ENCODE data around the gene XPO4.
"Not testable (repeated sequence)": the region's sequence is repeated elsewhere in the genome, so short reads cannot be mapped to it uniquely, and the experiment has no call there.

Gene XPO4

DNA sequence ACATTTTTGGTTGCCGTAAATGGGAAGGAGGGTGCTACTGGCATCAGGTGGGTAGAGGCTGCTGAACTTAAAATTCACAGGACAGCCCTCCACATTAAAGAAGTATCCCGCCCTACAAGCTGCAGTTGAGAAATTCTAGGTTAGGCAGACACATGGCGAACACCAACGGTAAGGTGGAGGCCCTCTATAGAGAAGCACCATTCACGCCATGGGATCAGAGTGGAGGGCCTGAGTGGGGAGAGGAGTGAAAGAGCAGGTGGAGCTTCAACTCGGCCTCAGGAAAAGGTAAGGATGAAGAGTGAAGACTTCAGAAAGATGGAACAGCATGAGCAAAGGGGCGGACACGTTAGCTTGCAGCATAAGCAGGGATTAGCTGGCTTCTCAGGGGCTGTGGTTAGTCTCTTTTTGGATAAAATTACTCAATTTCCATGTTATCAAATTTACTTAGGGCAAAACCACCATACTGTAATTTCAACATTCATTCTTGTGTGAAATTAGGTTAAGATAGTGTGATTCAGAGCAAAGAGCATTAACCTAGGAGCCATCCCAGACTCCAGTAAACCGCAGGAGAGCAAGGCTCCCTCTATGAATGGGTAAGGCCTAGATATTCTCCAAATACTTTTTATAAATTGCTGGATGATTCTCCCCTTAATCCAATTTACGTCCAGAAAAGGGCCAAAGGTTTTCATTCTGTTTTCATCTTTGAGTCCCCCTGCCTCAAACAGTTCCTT lies 130.0 kb downstream of the XPO4 start:
- Mint-ChIP-seq H3K27ac (peak overlapping the region; percentile 98), H3K36me3 (ENCODE audit: low read depth) (peaks cover 82% of the 10 kb centered on the region)
- DNase-seq, result peak; percentile 38

DNA sequence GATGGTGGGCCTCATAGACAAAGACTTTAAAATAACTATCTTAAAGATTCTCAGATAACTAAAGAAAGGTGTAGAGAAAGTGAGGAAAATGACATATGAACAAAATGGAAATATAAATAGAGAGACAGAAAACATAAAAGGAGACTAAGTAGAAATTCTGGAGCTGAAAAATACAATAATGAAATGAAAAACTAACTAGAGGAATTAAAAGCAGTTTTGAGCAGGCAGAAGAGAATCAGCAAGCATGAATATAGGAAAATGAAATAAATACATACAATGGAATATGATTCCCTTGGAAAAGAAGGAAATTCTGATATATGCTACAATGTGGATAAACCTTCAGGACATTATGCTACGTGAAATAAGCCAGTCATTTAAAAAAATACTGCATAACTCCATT lies 132.7 kb downstream of the XPO4 start:
- Mint-ChIP-seq H3K27ac (no peak overlapping the region), H3K4me3 (no peak overlapping the region), H3K27me3 (no peaks in the 10 kb centered on the region), H3K36me3 (ENCODE audit: low read depth) (peaks cover 71% of the 10 kb centered on the region), H3K4me1 (ENCODE audit: low read depth) (peaks cover 42% of the 10 kb centered on the region), H3K9me3 (peaks cover 28% of the 10 kb centered on the region)
- DNase-seq, result no peak

More for the DNA sequence above, 130.0 kb downstream of the XPO4 start:
- Mint-ChIP-seq H3K4me3 (peak overlapping the region; percentile 92), H3K9me3 (peaks cover 23% of the 10 kb centered on the region), H3K27me3 (no peaks in the 10 kb centered on the region), H3K4me1 (ENCODE audit: low read depth) (peaks cover 50% of the 10 kb centered on the region)

DNA sequence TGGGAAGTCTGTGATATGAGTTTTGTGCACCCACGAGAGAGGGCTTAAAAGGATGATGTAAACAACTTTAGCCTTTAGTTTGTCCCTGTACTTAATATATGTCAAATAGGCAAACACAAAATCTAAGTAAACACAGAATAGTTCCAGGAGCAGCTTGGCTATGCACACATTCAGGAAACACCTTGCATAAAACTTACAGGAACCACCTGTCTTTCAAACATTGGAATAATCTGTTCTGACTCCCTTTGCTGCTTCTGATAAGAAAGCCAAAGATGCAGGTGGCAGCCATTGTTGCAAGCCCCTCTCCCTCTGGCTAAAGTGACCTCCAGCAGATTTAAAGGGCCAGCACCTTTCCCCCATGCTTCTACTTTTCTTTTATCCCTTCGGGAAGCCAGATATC lies 133.5 kb downstream of the XPO4 start:
- DNase-seq, result no peak
- H3K4me1 Mint-ChIP-seq (ENCODE audit: low read depth), result peaks cover 37% of the 10 kb centered on the region
- peak overlapping the region; percentile 49 for H3K27ac Mint-ChIP-seq
- H3K27me3 Mint-ChIP-seq, result no peaks in the 10 kb centered on the region
- H3K36me3 Mint-ChIP-seq (ENCODE audit: low read depth), result peaks cover 66% of the 10 kb centered on the region
- no peak overlapping the region for H3K4me3 Mint-ChIP-seq
- H3K9me3 Mint-ChIP-seq, result peaks cover 28% of the 10 kb centered on the region

DNA sequence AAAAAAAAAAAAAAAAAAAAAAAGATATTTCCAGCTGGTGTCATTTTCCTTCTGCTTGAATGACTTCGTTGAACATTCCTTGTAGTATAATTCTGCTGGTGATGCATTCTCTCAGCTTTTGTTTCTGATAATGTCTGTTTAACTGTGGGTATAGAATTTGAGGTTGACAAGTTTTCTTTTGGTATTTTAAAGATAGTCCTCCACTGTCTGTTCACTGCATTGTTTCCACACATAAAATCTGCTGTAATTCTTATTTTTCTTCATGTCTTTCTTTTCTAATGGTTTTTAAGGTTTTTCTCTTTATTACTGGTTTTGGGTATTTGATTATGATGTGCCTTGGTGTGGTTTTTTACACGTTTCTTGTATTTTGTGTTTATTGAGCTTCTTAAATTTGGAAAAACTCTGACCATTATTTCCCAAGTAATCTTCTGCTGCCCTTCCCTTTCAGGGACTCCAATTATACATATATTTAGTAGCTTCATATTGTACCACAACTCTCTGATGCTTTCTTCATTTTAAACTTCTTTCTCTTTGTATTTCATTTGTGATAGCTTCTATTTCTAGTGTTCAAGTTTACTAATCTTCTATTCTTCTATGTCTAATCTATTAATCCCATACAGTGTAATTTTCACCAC lies 135.1 kb downstream of the XPO4 start:
- Mint-ChIP-seq H3K9me3 (peaks cover 28% of the 10 kb centered on the region), H3K4me3 (no peak overlapping the region), H3K36me3 (ENCODE audit: low read depth) (peaks cover 52% of the 10 kb centered on the region), H3K27me3 (no peaks in the 10 kb centered on the region), H3K4me1 (ENCODE audit: low read depth) (peaks cover 29% of the 10 kb centered on the region), H3K27ac (no peak overlapping the region)
- DNase-seq, result no peak

DNA sequence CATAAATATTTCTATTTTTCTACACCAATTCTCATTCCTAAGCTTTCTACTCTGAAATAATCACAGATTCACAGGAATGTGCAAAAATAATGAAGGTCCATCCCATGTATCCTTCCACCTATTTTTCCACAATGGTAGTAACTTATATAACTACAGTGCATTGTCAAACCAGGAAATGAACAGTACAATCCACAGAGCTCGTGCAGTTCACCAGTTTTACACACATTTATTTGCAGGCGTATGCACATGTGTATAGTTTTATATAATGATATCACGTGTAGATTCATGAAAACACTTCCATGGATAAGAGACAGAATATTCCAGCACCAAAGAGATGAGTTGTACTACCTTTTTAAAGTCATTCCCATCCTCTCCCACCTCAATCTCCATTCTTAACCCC lies 141.7 kb downstream of the XPO4 start:
- Mint-ChIP-seq H3K27me3 (no peaks in the 10 kb centered on the region), H3K9me3 (peaks cover 7% of the 10 kb centered on the region)
- DNase-seq, result no peak

DNA sequence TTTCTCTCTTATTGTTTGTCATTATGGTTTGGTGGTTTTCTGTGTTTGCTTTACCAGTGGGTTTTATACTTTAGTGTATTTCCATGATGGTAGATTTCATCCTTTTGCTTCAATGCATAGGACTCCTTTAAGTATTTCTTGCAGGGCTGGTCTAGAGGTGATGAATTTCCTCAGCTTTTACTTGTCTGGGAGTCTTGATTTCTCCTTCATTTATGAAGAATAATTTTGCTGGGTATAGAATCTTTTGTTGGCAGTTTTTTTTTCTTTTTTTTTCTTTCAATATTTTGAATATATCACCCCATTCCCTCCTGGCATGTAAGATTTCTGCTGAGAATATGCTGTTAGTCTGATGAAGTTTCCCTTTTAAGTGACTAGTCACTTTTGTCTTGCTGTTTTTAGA lies 148.5 kb downstream of the XPO4 start:
- DNase-seq, result no peak
- Mint-ChIP-seq H3K4me1 (ENCODE audit: low read depth) (no peaks in the 10 kb centered on the region), H3K27me3 (no peaks in the 10 kb centered on the region), H3K4me3 (no peak overlapping the region), H3K36me3 (ENCODE audit: low read depth) (peaks cover 66% of the 10 kb centered on the region), H3K27ac (no peak overlapping the region), H3K9me3 (peaks cover 40% of the 10 kb centered on the region)

More for the DNA sequence above, 141.7 kb downstream of the XPO4 start:
- Mint-ChIP-seq H3K36me3 (ENCODE audit: low read depth) (peaks cover 24% of the 10 kb centered on the region), H3K27ac (no peak overlapping the region), H3K4me1 (ENCODE audit: low read depth) (no peaks in the 10 kb centered on the region), H3K4me3 (no peak overlapping the region)

DNA sequence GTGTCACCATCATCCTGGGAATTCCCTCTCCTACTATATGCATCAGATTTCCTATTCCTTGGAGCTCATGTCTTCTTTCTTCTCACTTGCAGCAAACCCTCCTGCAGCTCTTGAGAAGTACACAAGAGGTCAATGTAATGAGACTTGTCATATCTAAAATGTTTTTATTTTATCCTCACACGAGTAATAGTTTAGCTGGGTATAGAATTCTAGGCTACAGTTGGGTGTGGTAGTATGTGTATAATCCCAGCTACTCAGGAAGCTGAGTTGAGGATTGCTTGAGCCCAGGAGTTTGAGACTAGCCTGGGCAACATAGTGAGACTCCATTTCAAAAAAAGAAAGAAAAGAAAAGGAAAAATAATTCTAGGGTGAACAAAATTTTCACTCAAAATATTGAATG lies 153.2 kb downstream of the XPO4 start:
- Mint-ChIP-seq H3K9me3 (peaks cover 64% of the 10 kb centered on the region), H3K27ac (no peak overlapping the region), H3K4me1 (ENCODE audit: low read depth) (no peaks in the 10 kb centered on the region), H3K36me3 (ENCODE audit: low read depth) (peaks cover 58% of the 10 kb centered on the region), H3K27me3 (no peaks in the 10 kb centered on the region), H3K4me3 (no peak overlapping the region)
- DNase-seq, result no peak

DNA sequence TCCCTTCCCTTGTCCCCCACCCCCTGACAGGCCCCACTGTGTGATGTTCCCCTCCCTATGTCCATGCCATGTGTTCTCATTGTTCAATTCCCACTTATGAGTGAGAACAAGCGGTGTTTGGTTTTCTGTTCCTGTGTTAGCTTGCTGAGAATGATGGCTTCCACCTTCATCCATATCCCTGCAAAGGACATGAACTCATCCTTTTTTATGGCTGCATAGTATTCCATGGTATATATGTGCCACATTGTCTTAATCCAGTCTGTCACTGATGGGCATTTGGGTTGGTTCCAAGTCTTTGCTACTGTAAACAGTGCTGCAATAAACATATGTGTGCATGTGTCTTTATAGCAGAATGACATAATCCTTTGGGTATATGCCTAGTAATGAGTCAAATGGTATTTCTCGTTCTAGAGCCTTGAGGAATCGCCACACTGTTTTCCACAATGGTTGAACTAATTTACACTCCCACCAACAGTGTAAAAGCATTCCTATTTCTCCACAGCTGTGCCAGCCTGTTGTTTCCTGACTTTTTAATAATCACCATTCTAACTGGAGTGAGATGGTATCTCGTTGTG lies 158.6 kb downstream of the XPO4 start:
- not testable (repeated sequence) for H3K27me3 Mint-ChIP-seq; H3K4me1 Mint-ChIP-seq (ENCODE audit: low read depth); H3K4me3 Mint-ChIP-seq; H3K27ac Mint-ChIP-seq; DNase-seq
- Mint-ChIP-seq H3K9me3 (peaks cover 37% of the 10 kb centered on the region), H3K36me3 (ENCODE audit: low read depth) (peaks cover 45% of the 10 kb centered on the region)

DNA sequence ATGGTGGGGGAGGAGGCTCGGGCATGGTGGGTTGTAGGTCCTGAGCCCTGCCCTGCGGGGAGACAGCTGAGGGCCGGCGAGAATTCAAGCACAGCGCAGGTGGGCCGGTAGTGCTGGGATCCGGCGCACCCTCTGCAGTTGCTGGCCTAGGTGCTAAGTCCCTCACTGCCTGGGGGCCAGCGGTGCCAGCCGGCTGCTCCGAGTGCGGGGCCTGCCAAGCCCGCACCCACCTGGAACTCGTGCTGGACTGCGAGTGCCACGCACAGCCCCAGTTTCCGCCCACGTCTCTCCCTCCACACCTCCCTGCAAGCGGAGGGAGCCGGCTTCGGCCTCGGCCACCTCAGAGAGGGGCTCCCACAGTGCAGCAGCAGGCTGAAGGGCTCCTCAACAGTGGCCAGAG lies 162.5 kb downstream of the XPO4 start:
- Mint-ChIP-seq H3K4me1 (ENCODE audit: low read depth) (no peaks in the 10 kb centered on the region), H3K27me3 (no peaks in the 10 kb centered on the region), H3K27ac (no peak overlapping the region), H3K36me3 (ENCODE audit: low read depth) (peaks cover 28% of the 10 kb centered on the region), H3K9me3 (peaks cover 15% of the 10 kb centered on the region), H3K4me3 (no peak overlapping the region)
- no peak for DNase-seq

DNA sequence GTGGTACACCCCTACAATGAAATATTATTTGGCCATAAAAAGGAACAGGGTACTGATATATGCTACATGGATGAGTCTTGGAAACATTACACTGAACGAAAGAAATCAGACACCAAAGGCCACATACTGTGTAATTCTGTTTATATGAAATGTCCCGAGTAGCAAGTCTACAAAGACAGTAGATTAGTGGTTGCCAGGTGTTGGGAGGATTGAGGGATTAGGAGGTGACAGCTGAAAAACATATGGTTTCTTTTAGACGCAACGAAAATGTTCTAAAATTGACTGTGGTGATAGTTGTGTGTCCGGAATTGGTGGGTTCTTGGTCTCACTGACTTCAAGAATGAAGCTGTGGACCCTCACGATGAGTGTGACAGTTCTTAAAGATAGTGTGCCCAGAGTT lies 163.9 kb downstream of the XPO4 start:
- H3K27ac Mint-ChIP-seq, result no peak overlapping the region
- H3K27me3 Mint-ChIP-seq, result no peaks in the 10 kb centered on the region
- peaks cover 24% of the 10 kb centered on the region for H3K36me3 Mint-ChIP-seq (ENCODE audit: low read depth)
- H3K9me3 Mint-ChIP-seq, result peaks cover 2% of the 10 kb centered on the region
- H3K4me1 Mint-ChIP-seq (ENCODE audit: low read depth), result no peaks in the 10 kb centered on the region
- DNase-seq, result no peak
- no peak overlapping the region for H3K4me3 Mint-ChIP-seq

DNA sequence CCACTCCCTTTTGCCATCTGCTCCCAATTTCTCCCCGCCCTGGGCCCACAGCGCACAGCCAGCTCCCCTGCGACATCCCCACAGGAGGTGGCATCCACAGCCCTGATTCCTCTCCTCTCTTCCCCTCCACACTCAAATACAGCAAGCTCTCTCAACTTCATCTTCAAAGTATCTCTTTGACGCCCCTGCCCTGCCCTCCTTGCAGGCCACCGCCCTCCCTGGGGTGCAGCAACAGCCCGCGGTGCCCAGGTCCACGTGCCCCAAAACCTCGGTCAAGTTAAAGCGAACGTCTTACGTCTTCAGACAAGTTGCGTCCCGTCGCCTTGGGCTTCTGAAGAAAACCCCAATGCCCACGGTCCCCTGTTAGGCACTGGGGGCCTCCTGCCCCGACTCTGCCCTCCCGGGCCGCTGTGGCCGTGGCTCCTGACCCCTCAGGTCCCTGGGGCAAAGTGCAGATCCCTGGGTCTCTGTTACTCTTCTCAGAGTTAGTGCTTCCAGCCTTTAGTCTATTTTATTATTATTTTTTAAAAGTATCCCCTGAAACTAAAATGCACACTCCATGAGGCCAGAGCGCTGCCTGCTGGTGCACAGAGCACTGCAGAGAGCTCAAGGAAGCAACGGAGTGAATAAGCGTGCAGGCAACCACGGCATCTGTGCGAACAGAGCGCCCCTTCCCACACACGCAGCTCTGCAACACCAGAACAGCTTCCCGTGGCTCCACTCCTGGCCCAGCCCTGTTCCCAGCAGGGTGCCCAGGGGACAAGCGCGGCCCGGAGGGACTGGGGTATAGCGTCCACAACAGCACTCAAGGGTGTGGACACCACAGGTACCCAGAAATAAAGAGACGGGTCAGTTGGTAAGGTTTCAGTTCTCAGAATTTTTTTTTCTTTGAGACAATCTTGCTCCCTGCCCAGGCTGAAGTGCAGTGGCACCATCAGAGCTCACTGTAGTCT lies 172.6 kb downstream of the XPO4 start:
- H3K27me3 Mint-ChIP-seq, result no peaks in the 10 kb centered on the region
- H3K4me1 Mint-ChIP-seq (ENCODE audit: low read depth), result peaks cover 2% of the 10 kb centered on the region
- H3K36me3 Mint-ChIP-seq (ENCODE audit: low read depth), result peaks cover 33% of the 10 kb centered on the region
- no peaks in the 10 kb centered on the region for H3K9me3 Mint-ChIP-seq
- H3K4me3 Mint-ChIP-seq, result no peak overlapping the region
- no peak overlapping the region for H3K27ac Mint-ChIP-seq
- no peak for DNase-seq

DNA sequence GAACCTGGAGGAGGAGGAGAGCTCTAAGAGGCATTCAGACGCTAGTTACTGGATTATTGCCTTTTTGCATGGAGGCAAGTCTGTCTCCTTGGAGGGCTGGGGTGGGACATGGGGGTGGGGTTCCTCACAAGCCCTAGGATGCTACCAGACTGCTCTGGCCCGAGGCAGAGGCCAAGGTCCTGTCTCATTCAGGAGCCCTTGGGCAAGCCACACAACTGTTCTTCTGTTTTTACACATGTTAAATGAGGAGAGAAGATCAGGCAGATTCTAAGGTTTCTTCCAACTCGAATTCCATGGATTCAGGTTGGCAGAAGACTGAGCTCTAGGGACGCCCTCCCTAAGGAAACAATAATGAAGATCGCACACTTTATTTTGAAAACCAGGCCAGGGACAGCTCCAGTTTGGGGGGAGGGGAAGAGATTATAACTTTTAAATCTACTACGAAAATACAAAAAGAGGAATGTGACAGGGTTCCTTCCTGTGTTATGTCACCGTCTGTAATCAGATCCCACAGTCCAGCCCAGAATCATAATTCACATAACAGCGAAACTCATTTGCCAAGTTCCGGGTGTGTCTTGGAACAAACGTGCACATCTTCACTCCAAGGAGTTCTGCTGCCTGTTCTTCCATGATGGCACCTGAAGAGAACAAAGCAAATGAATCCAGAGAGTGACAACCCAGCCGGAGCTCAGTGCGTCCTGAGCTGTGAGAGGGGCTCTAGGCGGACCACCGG lies 173.8 kb downstream of the XPO4 start:
- no peak for DNase-seq
- H3K27ac Mint-ChIP-seq, result no peak overlapping the region
- peaks cover 2% of the 10 kb centered on the region for H3K4me1 Mint-ChIP-seq (ENCODE audit: low read depth)
- H3K27me3 Mint-ChIP-seq, result no peaks in the 10 kb centered on the region
- H3K4me3 Mint-ChIP-seq, result no peak overlapping the region
- no peaks in the 10 kb centered on the region for H3K9me3 Mint-ChIP-seq
- H3K36me3 Mint-ChIP-seq (ENCODE audit: low read depth), result peaks cover 30% of the 10 kb centered on the region

DNA sequence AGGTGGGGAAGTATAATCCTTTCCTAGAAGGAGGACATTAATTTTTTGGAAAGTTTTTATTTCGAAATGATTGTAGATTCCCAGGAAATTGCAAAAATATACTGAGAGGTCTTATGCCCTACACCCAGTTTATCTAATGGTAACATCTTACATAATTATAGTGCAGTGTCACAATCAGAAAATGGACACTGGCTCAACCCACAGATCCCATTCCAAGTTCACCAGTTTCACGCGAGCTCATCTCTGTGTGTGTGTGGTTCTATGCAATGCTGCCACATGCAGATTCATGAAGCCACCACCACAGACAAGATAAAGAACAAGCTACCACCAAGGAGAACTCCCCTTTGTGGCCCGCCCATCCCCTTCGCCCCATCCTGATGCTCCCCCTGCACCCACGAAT lies 174.7 kb downstream of the XPO4 start:
- peaks cover 30% of the 10 kb centered on the region for H3K36me3 Mint-ChIP-seq (ENCODE audit: low read depth)
- no peak for DNase-seq
- no peak overlapping the region for H3K4me3 Mint-ChIP-seq
- H3K27me3 Mint-ChIP-seq, result peaks cover 5% of the 10 kb centered on the region
- no peaks in the 10 kb centered on the region for H3K9me3 Mint-ChIP-seq
- no peak overlapping the region for H3K27ac Mint-ChIP-seq
- peaks cover 2% of the 10 kb centered on the region for H3K4me1 Mint-ChIP-seq (ENCODE audit: low read depth)

Measured in activated T-cell treated with anti-CD3 and anti-CD28 coated beads, Interleukin-2, amount 50 U/mL, for 24 hours (primary cell).